AG09309 (cell line): ENCODE measurements around the gene AUTS2.

ENCODE experiments used
- DNase-seq: peaks from one replicate; pipeline ENCODE4 v3.0.0-alpha.2; 2010; ENCODE audit warnings: low read depth
- H3K4me3 ChIP-seq: 2 replicates; pipeline ENCODE4 v1.5.1; 2011; ENCODE audit warnings: mild to moderate bottlenecking, low read depth, low read length, moderate library complexity; ENCODE audit not compliant: control insufficient read depth
- TF ChIP-seq, protein P1 (sequence below): IDR thresholded peaks from 2 replicates; pipeline ENCODE4 v1.5.1; 2011; ENCODE audit warnings: mild to moderate bottlenecking, low read depth, low read length, inconsistent platforms; ENCODE audit not compliant: insufficient read depth, control insufficient read depth; ENCODE audit errors: missing control alignments

The AUTS2 gene

DNA sequence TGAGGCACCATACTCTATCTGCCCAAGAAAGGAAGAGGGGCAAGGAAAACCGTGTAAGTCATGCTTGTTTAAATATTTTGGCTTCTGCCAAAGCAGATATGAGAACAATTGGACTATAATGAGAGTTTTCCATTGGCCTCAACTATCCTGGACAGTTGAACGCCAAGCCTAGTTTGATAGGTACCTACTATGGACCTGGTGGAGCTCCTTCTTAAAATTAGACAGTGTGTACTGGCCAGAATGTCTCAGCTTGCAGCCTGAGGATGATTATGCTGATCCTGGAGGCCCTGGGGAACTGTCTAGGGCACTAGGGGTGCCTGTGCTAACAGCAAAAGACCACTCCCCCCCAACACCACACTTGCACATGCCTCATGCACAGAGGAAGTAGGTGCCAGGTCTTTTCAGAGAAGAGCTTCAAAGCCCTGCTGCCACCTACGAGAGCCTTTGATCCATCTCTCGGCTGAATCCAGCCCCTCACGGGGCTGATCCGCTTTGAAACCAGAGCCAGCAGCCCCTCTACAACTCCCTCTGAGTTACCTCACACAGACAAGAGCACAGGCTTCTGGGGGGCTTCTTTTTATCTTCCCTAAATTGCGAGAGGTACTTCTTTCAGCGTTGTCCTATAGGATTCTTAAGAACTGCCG lies 1059.8 kb downstream of the AUTS2 start:
- DNase-seq, result no peak
- no peak overlapping the region for H3K4me3 ChIP-seq
- TF ChIP-seq, protein P1, sequence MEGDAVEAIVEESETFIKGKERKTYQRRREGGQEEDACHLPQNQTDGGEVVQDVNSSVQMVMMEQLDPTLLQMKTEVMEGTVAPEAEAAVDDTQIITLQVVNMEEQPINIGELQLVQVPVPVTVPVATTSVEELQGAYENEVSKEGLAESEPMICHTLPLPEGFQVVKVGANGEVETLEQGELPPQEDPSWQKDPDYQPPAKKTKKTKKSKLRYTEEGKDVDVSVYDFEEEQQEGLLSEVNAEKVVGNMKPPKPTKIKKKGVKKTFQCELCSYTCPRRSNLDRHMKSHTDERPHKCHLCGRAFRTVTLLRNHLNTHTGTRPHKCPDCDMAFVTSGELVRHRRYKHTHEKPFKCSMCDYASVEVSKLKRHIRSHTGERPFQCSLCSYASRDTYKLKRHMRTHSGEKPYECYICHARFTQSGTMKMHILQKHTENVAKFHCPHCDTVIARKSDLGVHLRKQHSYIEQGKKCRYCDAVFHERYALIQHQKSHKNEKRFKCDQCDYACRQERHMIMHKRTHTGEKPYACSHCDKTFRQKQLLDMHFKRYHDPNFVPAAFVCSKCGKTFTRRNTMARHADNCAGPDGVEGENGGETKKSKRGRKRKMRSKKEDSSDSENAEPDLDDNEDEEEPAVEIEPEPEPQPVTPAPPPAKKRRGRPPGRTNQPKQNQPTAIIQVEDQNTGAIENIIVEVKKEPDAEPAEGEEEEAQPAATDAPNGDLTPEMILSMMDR, result no peak

DNA sequence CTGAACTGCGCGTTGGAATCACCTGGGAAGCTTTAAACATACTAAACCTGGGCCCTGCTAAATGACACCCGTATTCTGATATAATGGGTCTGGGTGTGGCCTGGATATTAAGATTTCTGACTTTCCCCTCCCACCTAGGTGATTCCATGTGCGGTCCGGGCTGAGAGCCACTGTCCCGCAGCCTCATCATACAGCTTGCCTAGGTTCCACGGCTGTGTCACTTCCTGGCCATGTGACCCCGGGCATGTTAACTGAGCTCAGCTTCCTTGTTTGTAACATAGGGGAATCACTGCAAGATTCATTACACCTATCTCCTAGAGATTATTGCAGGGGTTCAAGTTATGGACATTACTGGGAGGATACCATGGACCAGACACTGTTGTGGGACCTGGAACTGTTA lies 1061.0 kb downstream of the AUTS2 start:
- no peak overlapping the region for H3K4me3 ChIP-seq
- TF ChIP-seq, protein P1, result no peak
- no peak for DNase-seq

DNA sequence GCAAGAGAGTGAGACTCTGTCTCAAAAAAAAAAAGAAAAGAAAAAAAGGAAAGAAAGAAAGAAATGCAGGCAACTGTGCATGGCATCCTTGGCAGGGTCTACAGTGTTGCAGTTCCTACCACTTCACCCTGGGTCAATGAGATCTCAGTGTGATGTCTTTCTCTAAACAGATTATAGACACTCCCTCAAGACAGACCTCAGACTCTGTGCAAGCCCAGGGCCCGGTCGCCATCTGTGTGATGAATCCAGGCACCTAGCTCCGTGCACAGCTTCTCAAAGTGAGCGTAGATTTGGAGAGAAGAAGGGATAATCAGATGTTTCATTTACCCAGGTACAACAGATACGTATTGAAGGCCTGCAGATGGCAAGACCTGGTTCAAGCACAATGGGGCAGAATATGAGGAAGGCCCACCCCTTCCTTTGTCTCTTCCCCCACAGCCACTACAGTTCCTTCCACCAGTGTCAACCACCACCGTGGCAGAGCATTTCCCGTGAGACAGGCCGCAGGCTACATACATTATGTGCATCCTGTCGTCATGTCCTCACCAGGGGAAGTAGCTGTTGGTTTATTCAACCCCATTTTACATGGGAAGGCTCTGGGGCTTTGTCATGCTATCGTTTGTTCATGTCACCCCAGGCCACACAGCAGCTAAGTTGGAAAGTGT lies 1062.0 kb downstream of the AUTS2 start:
- DNase-seq, result no peak
- TF ChIP-seq, protein P1, result no peak
- H3K4me3 ChIP-seq, result no peak overlapping the region

DNA sequence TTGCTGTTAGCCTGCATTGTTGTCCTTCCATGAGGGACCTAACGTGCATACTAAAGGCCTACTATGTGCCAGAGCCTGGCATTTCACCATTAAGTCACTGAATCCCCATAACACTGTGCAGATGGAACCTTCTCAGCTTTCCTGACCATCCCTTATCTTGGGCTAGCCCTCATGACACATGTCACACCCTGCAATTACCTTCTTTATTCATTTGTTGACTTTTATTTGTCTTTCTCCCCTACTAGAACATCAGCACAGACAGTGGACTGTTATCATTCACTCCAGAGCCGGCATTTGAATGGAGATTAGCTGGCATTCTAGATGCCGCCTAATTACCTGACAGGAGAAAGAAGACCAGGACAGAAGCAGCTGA lies 1062.5 kb downstream of the AUTS2 start:
- H3K4me3 ChIP-seq, result no peak overlapping the region
- DNase-seq, result no peak
- TF ChIP-seq, protein P1, result no peak

DNA sequence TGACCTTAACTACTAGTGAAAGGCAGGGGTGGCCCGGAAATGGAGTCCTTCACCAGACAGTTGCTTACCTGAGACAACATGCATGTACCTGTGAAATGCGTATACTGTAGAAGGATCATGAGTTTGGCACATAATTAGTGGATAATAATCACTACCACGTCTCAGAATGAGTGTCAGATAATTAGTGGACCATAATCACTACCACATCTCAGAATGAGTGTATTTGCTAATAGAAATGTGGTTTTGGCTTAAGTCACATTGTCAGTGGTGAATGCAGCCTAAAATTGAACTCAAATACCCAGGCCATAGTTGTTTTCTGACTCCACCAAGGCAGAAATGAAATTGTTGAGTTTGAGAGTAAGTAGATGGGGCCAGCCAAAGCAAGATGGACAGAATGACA lies 1065.4 kb downstream of the AUTS2 start:
- TF ChIP-seq, protein P1, result no peak
- H3K4me3 ChIP-seq, result no peak overlapping the region
- DNase-seq, result no peak

DNA sequence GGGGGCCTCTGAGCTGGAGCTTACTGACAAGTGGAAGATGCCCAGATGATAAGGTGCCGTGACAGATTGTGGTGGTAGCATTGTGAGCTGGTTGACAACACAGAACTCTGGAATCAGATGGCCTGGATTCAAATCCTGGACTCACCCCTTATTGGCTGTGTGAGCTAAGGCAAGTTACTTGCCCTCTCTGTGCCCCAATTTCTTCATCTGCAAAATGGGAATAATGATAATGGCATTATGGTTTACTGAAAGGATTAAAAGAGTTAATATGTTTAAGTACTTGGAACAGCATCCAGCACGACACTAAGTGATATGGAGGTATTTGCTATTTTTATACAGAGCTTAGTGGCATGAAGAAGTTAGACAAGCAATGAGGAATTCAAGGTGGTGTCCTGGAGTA lies 1067.7 kb downstream of the AUTS2 start:
- TF ChIP-seq, protein P1, result no peak
- no peak overlapping the region for H3K4me3 ChIP-seq
- no peak for DNase-seq
